HEK293 (cell line): ENCODE data around the gene SSTR3.

Source experiments
- HOXD13 ChIP-seq: sonication (generic); formaldehyde crosslinking; IDR thresholded peaks from 2 replicates; pipeline ENCODE4 v1.8.0; 2022; ENCODE audit warnings: missing genetic modification reagents, borderline replicate concordance
- KLF10 ChIP-seq: fragments of 450-650 bp; IDR thresholded peaks from 2 replicates; pipeline ENCODE4 v1.5.1; 2018; ENCODE audit warnings: missing biosample characterization, mild to moderate bottlenecking, missing genetic modification characterization
- MZF1 ChIP-seq: fragments of 450-650 bp; formaldehyde crosslinking; IDR thresholded peaks from 2 replicates; pipeline ENCODE4 v1.5.1; 2017; ENCODE audit warnings: missing biosample characterization, missing genetic modification characterization, borderline replicate concordance
- PRDM4 ChIP-seq: fragments of 450-650 bp; formaldehyde crosslinking; IDR thresholded peaks from 2 replicates; pipeline ENCODE4 v1.5.1; 2017; ENCODE audit warnings: missing biosample characterization, missing genetic modification characterization
- RBAK ChIP-seq: fragments of 450-650 bp; formaldehyde crosslinking; IDR thresholded peaks from 2 replicates; pipeline ENCODE4 v1.5.1; 2016; ENCODE audit warnings: missing biosample characterization, missing genetic modification characterization
- REPIN1 ChIP-seq: fragments of 450-650 bp; formaldehyde crosslinking; IDR thresholded peaks from 2 replicates; pipeline ENCODE4 v1.5.1; 2017; ENCODE audit warnings: missing biosample characterization, missing genetic modification characterization, low read depth
- YY2 ChIP-seq: fragments of 450-650 bp; formaldehyde crosslinking; IDR thresholded peaks from 2 replicates; pipeline ENCODE4 v1.5.1; 2016; ENCODE audit warnings: missing biosample characterization, missing genetic modification characterization
- ZNF132 ChIP-seq: fragments of 450-650 bp; formaldehyde crosslinking; IDR thresholded peaks from 2 replicates; pipeline ENCODE4 v1.5.1; 2017; ENCODE audit warnings: missing biosample characterization, missing genetic modification characterization, borderline replicate concordance
- ZNF138 ChIP-seq: fragments of 450-650 bp; formaldehyde crosslinking; IDR thresholded peaks from 2 replicates; pipeline ENCODE4 v1.5.1; 2016; ENCODE audit warnings: missing biosample characterization, missing genetic modification characterization, borderline replicate concordance
- ZNF155 ChIP-seq: fragments of 450-650 bp; formaldehyde crosslinking; IDR thresholded peaks from 2 replicates; pipeline ENCODE4 v1.5.1; 2016; ENCODE audit warnings: missing biosample characterization, missing genetic modification characterization
- ZNF169 ChIP-seq: fragments of 450-650 bp; formaldehyde crosslinking; IDR thresholded peaks from 2 replicates; pipeline ENCODE4 v1.5.1; 2016; ENCODE audit warnings: missing biosample characterization, missing genetic modification characterization
- ZNF175 ChIP-seq: fragments of 450-650 bp; formaldehyde crosslinking; IDR thresholded peaks from 2 replicates; pipeline ENCODE4 v1.5.1; 2016; ENCODE audit warnings: missing biosample characterization, missing genetic modification characterization
- ZNF18 ChIP-seq: fragments of 450-650 bp; formaldehyde crosslinking; IDR thresholded peaks from 2 replicates; pipeline ENCODE4 v1.5.1; 2016; ENCODE audit warnings: missing biosample characterization, missing genetic modification characterization
- ZNF184 ChIP-seq: fragments of 450-650 bp; IDR thresholded peaks from 2 replicates; pipeline ENCODE4 v1.5.1; 2018; ENCODE audit warnings: missing biosample characterization, mild to moderate bottlenecking, missing genetic modification characterization
- ZNF24 ChIP-seq: fragments of 450-650 bp; formaldehyde crosslinking; IDR thresholded peaks from 2 replicates; pipeline ENCODE4 v1.5.1; 2016; ENCODE audit warnings: missing biosample characterization, missing genetic modification characterization
- ZNF324 ChIP-seq: fragments of 450-650 bp; formaldehyde crosslinking; IDR thresholded peaks from 2 replicates; pipeline ENCODE4 v1.5.1; 2016; ENCODE audit warnings: missing biosample characterization, missing genetic modification characterization
- ZNF335 ChIP-seq: fragments of 450-650 bp; formaldehyde crosslinking; conservative IDR thresholded peaks from 2 replicates; pipeline ENCODE4 v1.5.1; 2016; ENCODE audit warnings: missing biosample characterization, missing genetic modification characterization
- ZNF354C ChIP-seq: fragments of 450-650 bp; formaldehyde crosslinking; IDR thresholded peaks from 2 replicates; pipeline ENCODE4 v1.5.1; 2016; ENCODE audit warnings: missing biosample characterization, missing genetic modification characterization, low read depth, borderline replicate concordance
- ZNF362 ChIP-seq: fragments of 450-650 bp; formaldehyde crosslinking; IDR thresholded peaks from 2 replicates; pipeline ENCODE4 v1.5.1; 2016; ENCODE audit warnings: missing biosample characterization, missing genetic modification characterization
- ZNF391 ChIP-seq: fragments of 450-650 bp; formaldehyde crosslinking; IDR thresholded peaks from 2 replicates; pipeline ENCODE4 v1.5.1; 2016; ENCODE audit warnings: low read depth, missing biosample characterization, missing genetic modification characterization, borderline replicate concordance
- ZNF404 ChIP-seq: fragments of 450-650 bp; formaldehyde crosslinking; IDR thresholded peaks from 2 replicates; pipeline ENCODE4 v1.5.1; 2017; ENCODE audit warnings: missing biosample characterization, missing genetic modification characterization
- ZNF433 ChIP-seq: fragments of 450-650 bp; formaldehyde crosslinking; IDR thresholded peaks from 2 replicates; pipeline ENCODE4 v1.5.1; 2016; ENCODE audit warnings: missing biosample characterization, missing genetic modification characterization, low read depth
- ZNF449 ChIP-seq: fragments of 450-650 bp; formaldehyde crosslinking; IDR thresholded peaks from 2 replicates; pipeline ENCODE4 v1.5.1; 2017; ENCODE audit warnings: missing biosample characterization, mild to moderate bottlenecking, missing genetic modification characterization, moderate library complexity
- ZNF488 ChIP-seq: fragments of 450-650 bp; formaldehyde crosslinking; IDR thresholded peaks from 2 replicates; pipeline ENCODE4 v1.5.1; 2016; ENCODE audit warnings: missing biosample characterization, missing genetic modification characterization
- ZNF548 ChIP-seq: fragments of 450-650 bp; formaldehyde crosslinking; IDR thresholded peaks from 2 replicates; pipeline ENCODE4 v1.5.1; 2016; ENCODE audit warnings: missing biosample characterization, missing genetic modification characterization
- ZNF549 ChIP-seq: fragments of 450-650 bp; IDR thresholded peaks from 2 replicates; pipeline ENCODE4 v1.5.1; 2018; ENCODE audit warnings: missing biosample characterization, missing genetic modification characterization, mild to moderate bottlenecking, inconsistent platforms, moderate library complexity
- ZNF558 ChIP-seq: fragments of 450-650 bp; formaldehyde crosslinking; IDR thresholded peaks from 2 replicates; pipeline ENCODE4 v1.5.1; 2016; ENCODE audit warnings: missing biosample characterization, missing genetic modification characterization
- ZNF621 ChIP-seq: fragments of 450-650 bp; formaldehyde crosslinking; IDR thresholded peaks from 2 replicates; pipeline ENCODE4 v1.5.1; 2017; ENCODE audit warnings: missing biosample characterization, missing genetic modification characterization
- ZNF660 ChIP-seq: fragments of 450-650 bp; IDR thresholded peaks from 2 replicates; pipeline ENCODE4 v1.5.1; 2018; ENCODE audit warnings: missing biosample characterization, mild to moderate bottlenecking, missing genetic modification characterization
- ZNF664 ChIP-seq: fragments of 450-650 bp; formaldehyde crosslinking; IDR thresholded peaks from 2 replicates; pipeline ENCODE4 v1.5.1; 2016; ENCODE audit warnings: missing biosample characterization, missing genetic modification characterization
- ZNF707 ChIP-seq: fragments of 450-650 bp; formaldehyde crosslinking; IDR thresholded peaks from 2 replicates; pipeline ENCODE4 v1.5.1; 2016; ENCODE audit warnings: missing biosample characterization, missing genetic modification characterization
- ZNF785 ChIP-seq: fragments of 450-650 bp; formaldehyde crosslinking; IDR thresholded peaks from 2 replicates; pipeline ENCODE4 v1.5.1; 2016; ENCODE audit warnings: missing biosample characterization, missing genetic modification characterization
- ZSCAN5A ChIP-seq: fragments of 450-650 bp; formaldehyde crosslinking; IDR thresholded peaks from 2 replicates; pipeline ENCODE4 v1.5.1; 2016; ENCODE audit warnings: missing biosample characterization, missing genetic modification characterization

Gene SSTR3

GRCh38 chr22:37199103-37199759 lies 13.0 kb downstream of the SSTR3 start (continued):
- TF ChIP-seq PRDM4 (tag by site-specific recombination) (no peak), ZNF621 (no peak), YY2 (tag by site-specific recombination) (no peak), ZNF335 (tag by site-specific recombination) (peak; percentile 93), ZNF184 (tag by site-specific recombination) (no peak), ZNF169 (tag by site-specific recombination) (no peak), ZNF549 (tag by site-specific recombination) (no peak), ZNF664 (tag by site-specific recombination) (no peak), ZSCAN5A (no peak), ZNF660 (tag by site-specific recombination) (0 out of 2 replicates have a peak, but pooled peaks have one; percentile 28), ZNF324 (tag by site-specific recombination) (no peak; the same call in 1 of the 2 replicates), HOXD13 (no peak), ZNF449 (tag by site-specific recombination) (no peak; the same call in 1 of the 2 replicates), ZNF155 (tag by site-specific recombination) (no peak), RBAK (tag by site-specific recombination) (no peak), ZNF175 (tag by site-specific recombination) (no peak), ZNF18 (tag by site-specific recombination) (no peak), REPIN1 (tag by site-specific recombination) (no peak), ZNF707 (tag by site-specific recombination) (no peak), ZNF785 (tag by site-specific recombination) (peak; percentile 70; the same call in 1 of the 2 replicates), ZNF404 (tag by site-specific recombination) (no peak), ZNF558 (tag by site-specific recombination) (no peak), ZNF433 (tag by site-specific recombination) (no peak), ZNF548 (tag by site-specific recombination) (no peak), MZF1 (tag by site-specific recombination) (no peak), ZNF24 (no peak; the same call in 1 of the 2 replicates), ZNF391 (no peak; the same call in 1 of the 2 replicates), ZNF362 (no peak), ZNF488 (no peak), ZNF138 (no peak), ZNF132 (tag by site-specific recombination) (no peak), KLF10 (tag by site-specific recombination) (no peak), ZNF354C (tag by site-specific recombination) (no peak)
